HepG2 (cell line): Measurements from ENCODE around the gene PLEKHG2. TPM values are rescaled to one million over a fixed set of nuclear protein-coding genes. Genes with fewer than 3 reads are reported as not detected.
A peak's percentile ranks its signal among the peaks of the same experiment; 100 is the strongest.

Source experiments
- ADNP ChIP-seq: sonication (generic); formaldehyde crosslinking; IDR thresholded peaks from 2 replicates; pipeline ENCODE4 v1.4.0; 2020; ENCODE audit warnings: missing genetic modification reagents
- CBFB ChIP-seq: sonication (generic); formaldehyde crosslinking; IDR thresholded peaks from 2 replicates; pipeline ENCODE4 v1.4.0; 2020; ENCODE audit warnings: missing genetic modification reagents
- DR1 ChIP-seq: sonication (generic); formaldehyde crosslinking; IDR thresholded peaks from 2 replicates; pipeline ENCODE4 v1.8.0; 2021; ENCODE audit warnings: mild to moderate bottlenecking, missing genetic modification reagents, inconsistent platforms
- ETV5 ChIP-seq: IDR thresholded peaks from 2 replicates; pipeline ENCODE4 v1.6.1; 2018; ENCODE audit warnings: missing biosample characterization, missing genetic modification reagents, inconsistent platforms, borderline replicate concordance
- GABPA ChIP-seq, 2 experiments: IDR thresholded peaks; 2 replicates each; pipeline ENCODE4 v1.6.1; 2011 to 2016; ENCODE audit warnings: low read depth in 2 of 2, low read length in 1 of 2, missing biosample characterization in 1 of 2, missing genetic modification characterization in 1 of 2
- KMT2B ChIP-seq: IDR thresholded peaks from 2 replicates; pipeline ENCODE4 v1.6.1; 2016; ENCODE audit warnings: missing genetic modification reagents, missing compliant biosample characterization
- LCORL ChIP-seq, 2 experiments: fragments of 450-650 bp in 1 of 2; sonication (generic) in 1 of 2; formaldehyde crosslinking in 1 of 2; IDR thresholded peaks; 2 replicates each; pipeline versions ENCODE4 v1.5.0 to v1.6.1; 2017 to 2020; ENCODE audit warnings: antibody characterized with exemption in 1 of 2, missing genetic modification reagents in 1 of 2
- MATR3 ChIP-seq: sonication (generic); formaldehyde crosslinking; IDR thresholded peaks from 2 replicates; pipeline ENCODE4 v1.4.0; 2020; ENCODE audit warnings: missing genetic modification reagents
- NFYB ChIP-seq: sonication (generic); formaldehyde crosslinking; IDR thresholded peaks from 2 replicates; pipeline ENCODE4 v1.4.0; 2020; ENCODE audit warnings: missing genetic modification reagents
- NKX3-1 ChIP-seq: sonication (generic); formaldehyde crosslinking; IDR thresholded peaks from 2 replicates; pipeline ENCODE4 v1.5.0; 2020; ENCODE audit warnings: missing genetic modification reagents
- PHF20 ChIP-seq: sonication (generic); formaldehyde crosslinking; IDR thresholded peaks from 2 replicates; pipeline ENCODE4 v1.5.0; 2020; ENCODE audit warnings: mild to moderate bottlenecking, missing genetic modification reagents
- PLRG1 ChIP-seq: fragments of 450-650 bp; conservative IDR thresholded peaks from 2 replicates; pipeline ENCODE4 v1.6.1; 2016
- RAD51 ChIP-seq: fragments of 450-650 bp; IDR thresholded peaks from 2 replicates; pipeline ENCODE4 v1.6.1; 2016; ENCODE audit warnings: borderline replicate concordance
- RFXANK ChIP-seq: IDR thresholded peaks from 2 replicates; pipeline ENCODE4 v1.6.1; 2016
- RXRA ChIP-seq: sonication (generic); formaldehyde crosslinking; IDR thresholded peaks from 2 replicates; pipeline ENCODE4 v1.5.1; 2020; ENCODE audit warnings: missing genetic modification reagents
- ZBTB7B ChIP-seq: sonication (generic); formaldehyde crosslinking; IDR thresholded peaks from 2 replicates; pipeline ENCODE4 v1.4.0; 2020; ENCODE audit warnings: missing genetic modification reagents
- ZNF484 ChIP-seq: sonication (generic); formaldehyde crosslinking; IDR thresholded peaks from 2 replicates; pipeline ENCODE4 v1.5.1; 2020; ENCODE audit warnings: mild to moderate bottlenecking, low read depth, missing genetic modification reagents, borderline replicate concordance
- ZNF543 ChIP-seq: sonication (generic); formaldehyde crosslinking; IDR thresholded peaks from 2 replicates; pipeline ENCODE4 v1.4.0; 2020; ENCODE audit warnings: mild to moderate bottlenecking, missing genetic modification reagents
- ZNF564 ChIP-seq: sonication (generic); formaldehyde crosslinking; IDR thresholded peaks from 2 replicates; pipeline ENCODE4 v1.8.1; 2023; ENCODE audit warnings: mild to moderate bottlenecking, missing genetic modification reagents
- ZNF772 ChIP-seq: sonication (generic); formaldehyde crosslinking; IDR thresholded peaks from 2 replicates; pipeline ENCODE4 v1.5.0; 2020; ENCODE audit warnings: mild to moderate bottlenecking, missing genetic modification reagents
- ZNF883 ChIP-seq: sonication (generic); formaldehyde crosslinking; IDR thresholded peaks from 2 replicates; pipeline ENCODE4 v1.5.1; 2020; ENCODE audit warnings: mild to moderate bottlenecking, missing genetic modification reagents; ENCODE audit errors: not compliant biosample characterization
- ZUFSP ChIP-seq: sonication (generic); formaldehyde crosslinking; IDR thresholded peaks from 2 replicates; pipeline ENCODE4 v1.9.0; 2021; ENCODE audit warnings: missing genetic modification reagents, mild to moderate bottlenecking, borderline replicate concordance
- polyA plus RNA-seq, 8 experiments: library from polyadenylated mRNA; depleted of rRNA in 3 of 8; stranded (reverse) in 7 of 8; unstranded in 1 of 8; fragments of >200 nt; fragmentation: Illumina TruSeq in 4 of 8; extraction: Trizol in 4 of 8; gene quantifications; 2 replicates each; pipeline versions ENCODE4 v1.2.1 to v1.2.3, GENCODE V29; 2011 to 2016; ENCODE audit warnings: low read depth in 4 of 8, missing spikeins in 1 of 8, mixed read lengths in 1 of 8; ENCODE audit not compliant: insufficient read depth in 1 of 8
- total RNA-seq, 5 experiments: library from RNA; depleted of rRNA; stranded (reverse); fragments of >200 nt; fragmentation: Illumina TruSeq; extraction: Trizol; gene quantifications; 2 replicates each; pipeline ENCODE4 v1.2.3, GENCODE V29; 2016; ENCODE audit warnings: low read depth in 1 of 5
- TF ChIP-seq, protein P1 (sequence below): IDR thresholded peaks from 2 replicates; pipeline ENCODE4 v1.6.1; 2016; ENCODE audit warnings: mild to moderate bottlenecking, missing biosample characterization, missing genetic modification reagents
- TF ChIP-seq, protein P2 (sequence below): sonication (generic); formaldehyde crosslinking; IDR thresholded peaks from 2 replicates; pipeline ENCODE4 v1.5.1; 2020; ENCODE audit warnings: mild to moderate bottlenecking, missing genetic modification reagents, borderline replicate concordance

The PLEKHG2 gene
- total and polyA plus RNA-seq, 2 of the 13 experiments (the other 11 are each of a cell fraction or from before 2014, with no cell fraction given) = 3.6 to 6.8 TPM

GRCh38 chr19:39409208-39410016 lies 3.1 kb upstream of the PLEKHG2 start (continued):
- TF ChIP-seq ZNF772 (CRISPR knock-in tag) (peak; percentile 35; the same call in 1 of the 2 replicates), DR1 (no peak), NFYB (no peak), ZBTB7B (CRISPR knock-in tag) (peak; percentile 29; the same call in 1 of the 2 replicates), CBFB (no peak), RXRA (CRISPR knock-in tag) (no peak; the same call in 1 of the 2 replicates), NKX3-1 (CRISPR knock-in tag) (no peak), KMT2B (no peak), PHF20 (CRISPR knock-in tag) (0 out of 2 replicates have a peak, but pooled peaks have one; percentile 21), ADNP (CRISPR knock-in tag) (no peak), PLRG1 (no peak), LCORL (IDR thresholded peaks at IDR 0.05) (no peak), LCORL (CRISPR knock-in tag; IDR thresholded peaks at IDR 0.05) (peak; percentile 71), RAD51 (no peak), ZNF564 (no peak), RFXANK (CRISPR knock-in tag) (no peak), ZNF883 (CRISPR knock-in tag) (peak; percentile 60), ETV5 (CRISPR knock-in tag) (peak; percentile 83), ZUFSP (CRISPR knock-in tag) (no peak), ZNF543 (CRISPR knock-in tag) (no peak), MATR3 (CRISPR knock-in tag) (no peak), ZNF484 (CRISPR knock-in tag) (no peak), GABPA (IDR thresholded peaks at IDR 0.05; ENCODE audit: low read depth, low read length) (peak; percentile 60), GABPA (CRISPR knock-in tag; IDR thresholded peaks at IDR 0.05; ENCODE audit: low read depth) (peak; percentile 88)
- TF ChIP-seq, protein P1, sequence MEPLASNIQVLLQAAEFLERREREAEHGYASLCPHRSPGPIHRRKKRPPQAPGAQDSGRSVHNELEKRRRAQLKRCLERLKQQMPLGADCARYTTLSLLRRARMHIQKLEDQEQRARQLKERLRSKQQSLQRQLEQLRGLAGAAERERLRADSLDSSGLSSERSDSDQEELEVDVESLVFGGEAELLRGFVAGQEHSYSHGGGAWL (CRISPR knock-in tag) = 0 out of 2 replicates have a peak, but pooled peaks have one; percentile 17
- TF ChIP-seq, protein P2, sequence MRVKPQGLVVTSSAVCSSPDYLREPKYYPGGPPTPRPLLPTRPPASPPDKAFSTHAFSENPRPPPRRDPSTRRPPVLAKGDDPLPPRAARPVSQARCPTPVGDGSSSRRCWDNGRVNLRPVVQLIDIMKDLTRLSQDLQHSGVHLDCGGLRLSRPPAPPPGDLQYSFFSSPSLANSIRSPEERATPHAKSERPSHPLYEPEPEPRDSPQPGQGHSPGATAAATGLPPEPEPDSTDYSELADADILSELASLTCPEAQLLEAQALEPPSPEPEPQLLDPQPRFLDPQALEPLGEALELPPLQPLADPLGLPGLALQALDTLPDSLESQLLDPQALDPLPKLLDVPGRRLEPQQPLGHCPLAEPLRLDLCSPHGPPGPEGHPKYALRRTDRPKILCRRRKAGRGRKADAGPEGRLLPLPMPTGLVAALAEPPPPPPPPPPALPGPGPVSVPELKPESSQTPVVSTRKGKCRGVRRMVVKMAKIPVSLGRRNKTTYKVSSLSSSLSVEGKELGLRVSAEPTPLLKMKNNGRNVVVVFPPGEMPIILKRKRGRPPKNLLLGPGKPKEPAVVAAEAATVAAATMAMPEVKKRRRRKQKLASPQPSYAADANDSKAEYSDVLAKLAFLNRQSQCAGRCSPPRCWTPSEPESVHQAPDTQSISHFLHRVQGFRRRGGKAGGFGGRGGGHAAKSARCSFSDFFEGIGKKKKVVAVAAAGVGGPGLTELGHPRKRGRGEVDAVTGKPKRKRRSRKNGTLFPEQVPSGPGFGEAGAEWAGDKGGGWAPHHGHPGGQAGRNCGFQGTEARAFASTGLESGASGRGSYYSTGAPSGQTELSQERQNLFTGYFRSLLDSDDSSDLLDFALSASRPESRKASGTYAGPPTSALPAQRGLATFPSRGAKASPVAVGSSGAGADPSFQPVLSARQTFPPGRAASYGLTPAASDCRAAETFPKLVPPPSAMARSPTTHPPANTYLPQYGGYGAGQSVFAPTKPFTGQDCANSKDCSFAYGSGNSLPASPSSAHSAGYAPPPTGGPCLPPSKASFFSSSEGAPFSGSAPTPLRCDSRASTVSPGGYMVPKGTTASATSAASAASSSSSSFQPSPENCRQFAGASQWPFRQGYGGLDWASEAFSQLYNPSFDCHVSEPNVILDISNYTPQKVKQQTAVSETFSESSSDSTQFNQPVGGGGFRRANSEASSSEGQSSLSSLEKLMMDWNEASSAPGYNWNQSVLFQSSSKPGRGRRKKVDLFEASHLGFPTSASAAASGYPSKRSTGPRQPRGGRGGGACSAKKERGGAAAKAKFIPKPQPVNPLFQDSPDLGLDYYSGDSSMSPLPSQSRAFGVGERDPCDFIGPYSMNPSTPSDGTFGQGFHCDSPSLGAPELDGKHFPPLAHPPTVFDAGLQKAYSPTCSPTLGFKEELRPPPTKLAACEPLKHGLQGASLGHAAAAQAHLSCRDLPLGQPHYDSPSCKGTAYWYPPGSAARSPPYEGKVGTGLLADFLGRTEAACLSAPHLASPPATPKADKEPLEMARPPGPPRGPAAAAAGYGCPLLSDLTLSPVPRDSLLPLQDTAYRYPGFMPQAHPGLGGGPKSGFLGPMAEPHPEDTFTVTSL (CRISPR knock-in tag) = no peak
